GM23338 (cell line): ENCODE measurements around the gene PERM1. TPM values are rescaled to one million over a fixed set of nuclear protein-coding genes. Genes with fewer than 3 reads are reported as not detected.

Experiments used
- ATAC-seq: fragments of 200-7000 bp; cut with Tn5 transposase; 3 replicates; pipeline ENCODE4 v1.9.1; 2020
- DNase-seq: peaks from one replicate; pipeline ENCODE4 v3.0.0-alpha.2; 2015; ENCODE audit warnings: low spot score
- H2AFZ ChIP-seq: fragments of 200-600 bp; sonication (generic); 2 replicates; pipeline ENCODE4 v1.8.0; 2016; ENCODE audit warnings: antibody characterized with exemption, mild to moderate bottlenecking, moderate library complexity
- H3F3A ChIP-seq: fragments of 200-600 bp; sonication (generic); replicated peaks from 2 replicates; pipeline ENCODE4 v1.8.0; 2017; ENCODE audit warnings: antibody characterized with exemption, mixed run types, low read depth
- H3K27ac ChIP-seq: fragments of 200-600 bp; sonication (generic); 2 replicates; pipeline ENCODE4 v1.6.1; 2016; ENCODE audit warnings: low read depth
- H3K27me3 ChIP-seq: fragments of 200-600 bp; sonication (generic); 2 replicates; pipeline ENCODE4 v1.8.0; 2016; ENCODE audit warnings: mild to moderate bottlenecking, mixed run types, moderate library complexity; ENCODE audit not compliant: insufficient read depth
- H3K36me3 ChIP-seq: fragments of 200-600 bp; sonication (generic); 2 replicates; pipeline ENCODE4 v1.8.0; 2016; ENCODE audit warnings: mild to moderate bottlenecking; ENCODE audit not compliant: insufficient read depth
- H3K4me1 ChIP-seq: fragments of 200-600 bp; sonication (generic); 2 replicates; pipeline ENCODE4 v1.8.0; 2016; ENCODE audit warnings: mild to moderate bottlenecking, moderate library complexity; ENCODE audit not compliant: insufficient read depth
- H3K4me2 ChIP-seq: fragments of 200-600 bp; sonication (generic); 2 replicates; pipeline ENCODE4 v1.7.1; 2017; ENCODE audit warnings: mixed run types
- H3K4me3 ChIP-seq: fragments of 200-600 bp; sonication (generic); 2 replicates; pipeline ENCODE4 v1.6.1; 2016; ENCODE audit warnings: mixed run types
- H3K79me2 ChIP-seq: fragments of 200-600 bp; sonication (generic); replicated peaks from 2 replicates; pipeline ENCODE4 v1.8.0; 2017; ENCODE audit warnings: mild to moderate bottlenecking; ENCODE audit not compliant: insufficient read depth
- H3K9me2 ChIP-seq: fragments of 200-600 bp; sonication (generic); 2 replicates; pipeline ENCODE4 v1.8.0; 2017; ENCODE audit not compliant: insufficient read depth
- H4K20me1 ChIP-seq: fragments of 200-600 bp; sonication (generic); replicated peaks from 2 replicates; pipeline ENCODE4 v1.8.0; 2017; ENCODE audit warnings: mild to moderate bottlenecking; ENCODE audit not compliant: insufficient read depth
- H3K27ac Mint-ChIP-seq: 2 replicates; pipeline ENCODE4 v1.8.0; 2020; ENCODE audit warnings: inconsistent platforms, mild to moderate bottlenecking, moderate library complexity, mixed read lengths
- H3K27me3 Mint-ChIP-seq: 3 replicates; pipeline ENCODE4 v1.8.0; 2022; ENCODE audit warnings: low read depth, mild to moderate bottlenecking, moderate library complexity, mixed read lengths, inconsistent platforms; ENCODE audit not compliant: insufficient read depth, poor library complexity
- H3K36me3 Mint-ChIP-seq: 3 replicates; pipeline ENCODE4 v1.8.0; 2021; ENCODE audit warnings: low read depth, mild to moderate bottlenecking, inconsistent platforms, moderate library complexity, mixed read lengths
- H3K4me1 Mint-ChIP-seq: 3 replicates; pipeline ENCODE4 v1.8.0; 2020; ENCODE audit warnings: mild to moderate bottlenecking, inconsistent platforms, mixed read lengths
- H3K4me3 Mint-ChIP-seq: 3 replicates; pipeline ENCODE4 v1.8.0; 2021; ENCODE audit warnings: moderate library complexity, mild to moderate bottlenecking, inconsistent platforms, mixed read lengths
- H3K9me3 Mint-ChIP-seq: 3 replicates; pipeline ENCODE4 v1.8.0; 2020; ENCODE audit warnings: moderate library complexity, mild to moderate bottlenecking, inconsistent platforms, mixed read lengths
- CREB1 ChIP-seq: fragments of 250-450 bp; sonication (Bioruptor Pico); IDR thresholded peaks from 2 replicates; pipeline ENCODE4 v1.5.0; 2020; ENCODE audit warnings: low read depth, mild to moderate bottlenecking, moderate library complexity
- EZH2 ChIP-seq: fragments of 200-600 bp; sonication (generic); IDR thresholded peaks from one replicate; pipeline ENCODE4 v1.8.0; 2017; ENCODE audit warnings: antibody characterized with exemption, mild to moderate bottlenecking, low read depth; ENCODE audit not compliant: unreplicated experiment
- EZH2phosphoT487 ChIP-seq: fragments of 200-600 bp; sonication (generic); IDR thresholded peaks from one replicate; pipeline ENCODE4 v1.8.1; 2018; ENCODE audit warnings: antibody characterized with exemption; ENCODE audit not compliant: unreplicated experiment
- JUNB ChIP-seq: IDR thresholded peaks from one replicate; pipeline ENCODE4 v1.6.1; 2016; ENCODE audit warnings: antibody characterized with exemption; ENCODE audit not compliant: unreplicated experiment
- NANOG ChIP-seq: IDR thresholded peaks from 2 replicates; pipeline ENCODE4 v1.6.1; 2016; ENCODE audit warnings: antibody characterized with exemption, borderline replicate concordance
- POLR2AphosphoS5 ChIP-seq: IDR thresholded peaks from 2 replicates; pipeline ENCODE4 v1.6.1; 2016; ENCODE audit warnings: antibody characterized with exemption, low read depth
- STAT1 ChIP-seq: IDR thresholded peaks from one replicate; pipeline ENCODE4 v1.6.1; 2016; ENCODE audit warnings: antibody characterized with exemption; ENCODE audit not compliant: unreplicated experiment
- ZNF114 ChIP-seq: fragments of 250-450 bp; sonication (Bioruptor Pico); IDR thresholded peaks from 2 replicates; pipeline ENCODE4 v1.5.0; 2020; ENCODE audit warnings: mild to moderate bottlenecking, moderate library complexity
- ZNF331 ChIP-seq: fragments of 250-450 bp; sonication (Bioruptor Pico); IDR thresholded peaks from 2 replicates; pipeline ENCODE4 v1.5.0; 2020; ENCODE audit warnings: low read depth, mild to moderate bottlenecking, moderate library complexity
- polyA plus RNA-seq: library from polyadenylated mRNA; unstranded; fragments of >200 nt; fragmentation: Nextera tagmentation; extraction: Ambion mirVana; gene quantifications from 2 replicates; pipeline ENCODE4 v1.2.1, GENCODE V29; 2016
- total RNA-seq: library from RNA; depleted of rRNA; stranded (reverse); fragments of >200 nt; shearing (Covaris generic); gene quantifications from 2 replicates; pipeline ENCODE4 v1.2.3, GENCODE V29; 2014
- TF ChIP-seq, protein P1 (sequence below): IDR thresholded peaks from one replicate; pipeline ENCODE4 v1.6.1; 2018; ENCODE audit warnings: antibody characterized with exemption; ENCODE audit not compliant: unreplicated experiment
- TF ChIP-seq, protein P2 (sequence below): fragments of 250-450 bp; sonication (Bioruptor Pico); IDR thresholded peaks from 2 replicates; pipeline ENCODE4 v1.5.0; 2020; ENCODE audit warnings: mild to moderate bottlenecking, moderate library complexity
- TF ChIP-seq, protein P3 (sequence below): IDR thresholded peaks from 2 replicates; pipeline ENCODE4 v1.6.1; 2016; ENCODE audit warnings: antibody characterized with exemption
- TF ChIP-seq, protein P4 (sequence below), 2 experiments: fragments of 200-600 bp in 1 of 2; sonication (generic) in 1 of 2; conservative IDR thresholded peaks; 2 replicates each; pipeline versions ENCODE4 v1.5.1 to v1.6.1; 2016 to 2017; ENCODE audit warnings: antibody characterized with exemption in 2 of 2, low read depth in 2 of 2, mild to moderate bottlenecking in 2 of 2, moderate library complexity in 1 of 2

PERM1 gene
- total and polyA plus RNA-seq, 2 experiments from 2014 or later = 1.1 TPM; not detected in 1

DNA sequence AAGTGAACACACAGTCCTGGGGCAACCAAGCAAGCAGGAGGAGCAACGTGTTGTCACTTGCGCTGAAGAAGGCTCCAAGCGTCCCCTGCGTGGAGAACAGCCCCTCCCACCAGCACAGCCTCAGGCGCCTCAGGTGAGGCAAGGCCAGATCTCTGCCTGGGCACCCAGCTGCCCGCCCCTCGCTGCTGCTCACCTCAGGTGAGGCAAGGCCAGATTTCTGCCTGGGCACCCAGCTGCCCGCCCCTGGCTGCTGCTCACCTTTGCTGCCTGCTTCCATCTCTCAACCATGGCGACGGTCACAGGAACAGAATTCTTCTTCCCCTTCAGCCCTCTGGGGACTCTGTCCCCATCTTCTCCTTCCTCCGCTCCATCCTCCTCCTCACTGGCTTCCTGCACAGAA is 25.3 kb downstream of the PERM1 start:
- Mint-ChIP-seq H3K9me3 (no peaks in the 10 kb centered on the region; the same call in 2 of the 3 replicates), H3K27me3 (peaks cover 25% of the 10 kb centered on the region), H3K27ac (no peak overlapping the region), H3K4me1 (peaks cover 8% of the 10 kb centered on the region), H3K36me3 (peaks cover 45% of the 10 kb centered on the region), H3K4me3 (no peak overlapping the region)
- Histone ChIP-seq H3F3A (no peaks in the 10 kb centered on the region), H3K4me3 (no peak overlapping the region), H3K27ac (no peak overlapping the region), H3K9me2 (no peaks in the 10 kb centered on the region), H3K36me3 (peaks cover 13% of the 10 kb centered on the region; the same call in 1 of the 2 replicates), H2AFZ (no peak overlapping the region), H3K4me1 (no peaks in the 10 kb centered on the region; the same call in 1 of the 2 replicates), H3K27me3 (peaks cover 11% of the 10 kb centered on the region), H3K79me2 (peaks cover 18% of the 10 kb centered on the region), H4K20me1 (peaks cover 4% of the 10 kb centered on the region; the same call in 1 of the 2 replicates), H3K4me2 (no peak overlapping the region)
- ATAC-seq (no peak), DNase-seq (no peak)
- TF ChIP-seq NANOG (no peak), ZNF331 (CRISPR knock-in tag) (no peak), JUNB (no peak), ZNF114 (no peak), EZH2phosphoT487 (no peak), STAT1 (no peak), EZH2 (no peak), CREB1 (no peak), POLR2AphosphoS5 (no peak)
- TF ChIP-seq, protein P1, sequence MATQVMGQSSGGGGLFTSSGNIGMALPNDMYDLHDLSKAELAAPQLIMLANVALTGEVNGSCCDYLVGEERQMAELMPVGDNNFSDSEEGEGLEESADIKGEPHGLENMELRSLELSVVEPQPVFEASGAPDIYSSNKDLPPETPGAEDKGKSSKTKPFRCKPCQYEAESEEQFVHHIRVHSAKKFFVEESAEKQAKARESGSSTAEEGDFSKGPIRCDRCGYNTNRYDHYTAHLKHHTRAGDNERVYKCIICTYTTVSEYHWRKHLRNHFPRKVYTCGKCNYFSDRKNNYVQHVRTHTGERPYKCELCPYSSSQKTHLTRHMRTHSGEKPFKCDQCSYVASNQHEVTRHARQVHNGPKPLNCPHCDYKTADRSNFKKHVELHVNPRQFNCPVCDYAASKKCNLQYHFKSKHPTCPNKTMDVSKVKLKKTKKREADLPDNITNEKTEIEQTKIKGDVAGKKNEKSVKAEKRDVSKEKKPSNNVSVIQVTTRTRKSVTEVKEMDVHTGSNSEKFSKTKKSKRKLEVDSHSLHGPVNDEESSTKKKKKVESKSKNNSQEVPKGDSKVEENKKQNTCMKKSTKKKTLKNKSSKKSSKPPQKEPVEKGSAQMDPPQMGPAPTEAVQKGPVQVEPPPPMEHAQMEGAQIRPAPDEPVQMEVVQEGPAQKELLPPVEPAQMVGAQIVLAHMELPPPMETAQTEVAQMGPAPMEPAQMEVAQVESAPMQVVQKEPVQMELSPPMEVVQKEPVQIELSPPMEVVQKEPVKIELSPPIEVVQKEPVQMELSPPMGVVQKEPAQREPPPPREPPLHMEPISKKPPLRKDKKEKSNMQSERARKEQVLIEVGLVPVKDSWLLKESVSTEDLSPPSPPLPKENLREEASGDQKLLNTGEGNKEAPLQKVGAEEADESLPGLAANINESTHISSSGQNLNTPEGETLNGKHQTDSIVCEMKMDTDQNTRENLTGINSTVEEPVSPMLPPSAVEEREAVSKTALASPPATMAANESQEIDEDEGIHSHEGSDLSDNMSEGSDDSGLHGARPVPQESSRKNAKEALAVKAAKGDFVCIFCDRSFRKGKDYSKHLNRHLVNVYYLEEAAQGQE = no peak
- TF ChIP-seq, protein P2, sequence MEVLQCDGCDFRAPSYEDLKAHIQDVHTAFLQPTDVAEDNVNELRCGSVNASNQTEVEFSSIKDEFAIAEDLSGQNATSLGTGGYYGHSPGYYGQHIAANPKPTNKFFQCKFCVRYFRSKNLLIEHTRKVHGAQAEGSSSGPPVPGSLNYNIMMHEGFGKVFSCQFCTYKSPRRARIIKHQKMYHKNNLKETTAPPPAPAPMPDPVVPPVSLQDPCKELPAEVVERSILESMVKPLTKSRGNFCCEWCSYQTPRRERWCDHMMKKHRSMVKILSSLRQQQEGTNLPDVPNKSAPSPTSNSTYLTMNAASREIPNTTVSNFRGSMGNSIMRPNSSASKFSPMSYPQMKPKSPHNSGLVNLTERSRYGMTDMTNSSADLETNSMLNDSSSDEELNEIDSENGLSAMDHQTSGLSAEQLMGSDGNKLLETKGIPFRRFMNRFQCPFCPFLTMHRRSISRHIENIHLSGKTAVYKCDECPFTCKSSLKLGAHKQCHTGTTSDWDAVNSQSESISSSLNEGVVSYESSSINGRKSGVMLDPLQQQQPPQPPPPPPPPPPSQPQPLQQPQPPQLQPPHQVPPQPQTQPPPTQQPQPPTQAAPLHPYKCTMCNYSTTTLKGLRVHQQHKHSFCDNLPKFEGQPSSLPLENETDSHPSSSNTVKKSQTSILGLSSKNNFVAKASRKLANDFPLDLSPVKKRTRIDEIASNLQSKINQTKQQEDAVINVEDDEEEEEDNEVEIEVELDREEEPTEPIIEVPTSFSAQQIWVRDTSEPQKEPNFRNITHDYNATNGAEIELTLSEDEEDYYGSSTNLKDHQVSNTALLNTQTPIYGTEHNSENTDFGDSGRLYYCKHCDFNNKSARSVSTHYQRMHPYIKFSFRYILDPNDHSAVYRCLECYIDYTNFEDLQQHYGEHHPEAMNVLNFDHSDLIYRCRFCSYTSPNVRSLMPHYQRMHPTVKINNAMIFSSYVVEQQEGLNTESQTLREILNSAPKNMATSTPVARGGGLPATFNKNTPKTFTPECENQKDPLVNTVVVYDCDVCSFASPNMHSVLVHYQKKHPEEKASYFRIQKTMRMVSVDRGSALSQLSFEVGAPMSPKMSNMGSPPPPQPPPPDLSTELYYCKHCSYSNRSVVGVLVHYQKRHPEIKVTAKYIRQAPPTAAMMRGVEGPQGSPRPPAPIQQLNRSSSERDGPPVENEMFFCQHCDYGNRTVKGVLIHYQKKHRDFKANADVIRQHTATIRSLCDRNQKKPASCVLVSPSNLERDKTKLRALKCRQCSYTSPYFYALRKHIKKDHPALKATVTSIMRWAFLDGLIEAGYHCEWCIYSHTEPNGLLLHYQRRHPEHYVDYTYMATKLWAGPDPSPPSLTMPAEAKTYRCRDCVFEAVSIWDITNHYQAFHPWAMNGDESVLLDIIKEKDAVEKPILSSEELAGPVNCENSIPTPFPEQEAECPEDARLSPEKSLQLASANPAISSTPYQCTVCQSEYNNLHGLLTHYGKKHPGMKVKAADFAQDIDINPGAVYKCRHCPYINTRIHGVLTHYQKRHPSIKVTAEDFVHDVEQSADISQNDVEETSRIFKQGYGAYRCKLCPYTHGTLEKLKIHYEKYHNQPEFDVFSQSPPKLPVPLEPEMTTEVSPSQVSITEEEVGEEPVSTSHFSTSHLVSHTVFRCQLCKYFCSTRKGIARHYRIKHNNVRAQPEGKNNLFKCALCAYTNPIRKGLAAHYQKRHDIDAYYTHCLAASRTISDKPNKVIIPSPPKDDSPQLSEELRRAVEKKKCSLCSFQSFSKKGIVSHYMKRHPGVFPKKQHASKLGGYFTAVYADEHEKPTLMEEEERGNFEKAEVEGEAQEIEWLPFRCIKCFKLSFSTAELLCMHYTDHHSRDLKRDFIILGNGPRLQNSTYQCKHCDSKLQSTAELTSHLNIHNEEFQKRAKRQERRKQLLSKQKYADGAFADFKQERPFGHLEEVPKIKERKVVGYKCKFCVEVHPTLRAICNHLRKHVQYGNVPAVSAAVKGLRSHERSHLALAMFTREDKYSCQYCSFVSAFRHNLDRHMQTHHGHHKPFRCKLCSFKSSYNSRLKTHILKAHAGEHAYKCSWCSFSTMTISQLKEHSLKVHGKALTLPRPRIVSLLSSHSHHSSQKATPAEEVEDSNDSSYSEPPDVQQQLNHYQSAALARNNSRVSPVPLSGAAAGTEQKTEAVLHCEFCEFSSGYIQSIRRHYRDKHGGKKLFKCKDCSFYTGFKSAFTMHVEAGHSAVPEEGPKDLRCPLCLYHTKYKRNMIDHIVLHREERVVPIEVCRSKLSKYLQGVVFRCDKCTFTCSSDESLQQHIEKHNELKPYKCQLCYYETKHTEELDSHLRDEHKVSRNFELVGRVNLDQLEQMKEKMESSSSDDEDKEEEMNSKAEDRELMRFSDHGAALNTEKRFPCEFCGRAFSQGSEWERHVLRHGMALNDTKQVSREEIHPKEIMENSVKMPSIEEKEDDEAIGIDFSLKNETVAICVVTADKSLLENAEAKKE (CRISPR knock-in tag) = no peak
- TF ChIP-seq, protein P3, sequence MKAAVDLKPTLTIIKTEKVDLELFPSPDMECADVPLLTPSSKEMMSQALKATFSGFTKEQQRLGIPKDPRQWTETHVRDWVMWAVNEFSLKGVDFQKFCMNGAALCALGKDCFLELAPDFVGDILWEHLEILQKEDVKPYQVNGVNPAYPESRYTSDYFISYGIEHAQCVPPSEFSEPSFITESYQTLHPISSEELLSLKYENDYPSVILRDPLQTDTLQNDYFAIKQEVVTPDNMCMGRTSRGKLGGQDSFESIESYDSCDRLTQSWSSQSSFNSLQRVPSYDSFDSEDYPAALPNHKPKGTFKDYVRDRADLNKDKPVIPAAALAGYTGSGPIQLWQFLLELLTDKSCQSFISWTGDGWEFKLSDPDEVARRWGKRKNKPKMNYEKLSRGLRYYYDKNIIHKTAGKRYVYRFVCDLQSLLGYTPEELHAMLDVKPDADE = no peak
- TF ChIP-seq, protein P4, sequence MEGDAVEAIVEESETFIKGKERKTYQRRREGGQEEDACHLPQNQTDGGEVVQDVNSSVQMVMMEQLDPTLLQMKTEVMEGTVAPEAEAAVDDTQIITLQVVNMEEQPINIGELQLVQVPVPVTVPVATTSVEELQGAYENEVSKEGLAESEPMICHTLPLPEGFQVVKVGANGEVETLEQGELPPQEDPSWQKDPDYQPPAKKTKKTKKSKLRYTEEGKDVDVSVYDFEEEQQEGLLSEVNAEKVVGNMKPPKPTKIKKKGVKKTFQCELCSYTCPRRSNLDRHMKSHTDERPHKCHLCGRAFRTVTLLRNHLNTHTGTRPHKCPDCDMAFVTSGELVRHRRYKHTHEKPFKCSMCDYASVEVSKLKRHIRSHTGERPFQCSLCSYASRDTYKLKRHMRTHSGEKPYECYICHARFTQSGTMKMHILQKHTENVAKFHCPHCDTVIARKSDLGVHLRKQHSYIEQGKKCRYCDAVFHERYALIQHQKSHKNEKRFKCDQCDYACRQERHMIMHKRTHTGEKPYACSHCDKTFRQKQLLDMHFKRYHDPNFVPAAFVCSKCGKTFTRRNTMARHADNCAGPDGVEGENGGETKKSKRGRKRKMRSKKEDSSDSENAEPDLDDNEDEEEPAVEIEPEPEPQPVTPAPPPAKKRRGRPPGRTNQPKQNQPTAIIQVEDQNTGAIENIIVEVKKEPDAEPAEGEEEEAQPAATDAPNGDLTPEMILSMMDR (conservative IDR thresholded peaks at IDR 0.05; ENCODE audit: low read depth in 2 of 2) = no peak
